Keratinocyte (primary cell): ENCODE measurements around the gene C6orf118. TPM values are rescaled to one million over a fixed set of nuclear protein-coding genes. Genes with fewer than 3 reads are reported as not detected.

ENCODE experiments used
- DNase-seq: peaks from one replicate; pipeline ENCODE4 v3.0.0-alpha.2; 2011; ENCODE audit warnings: low read depth, missing footprints, low spot score
- FAIRE-seq: peaks from 2 replicates; lab custom pipeline; 2011; peaks lifted over from hg19 to GRCh38; lab: Jason Lieb, UNC
- H2AFZ ChIP-seq: 2 replicates; pipeline ENCODE4 v1.6.0; 2012; ENCODE audit warnings: low read length, control low read depth, inconsistent platforms; ENCODE audit not compliant: control insufficient read depth
- H3K27ac ChIP-seq: 2 replicates; pipeline ENCODE4 v1.5.1; 2011; ENCODE audit warnings: low read length; ENCODE audit not compliant: control insufficient read depth, insufficient read depth
- H3K27me3 ChIP-seq: 3 replicates; pipeline ENCODE4 v1.6.0; 2011; ENCODE audit warnings: low read length; ENCODE audit not compliant: control insufficient read depth, insufficient read depth; ENCODE audit errors: extremely low read depth
- H3K36me3 ChIP-seq, 2 experiments: 2 replicates in 1 of 2; 3 replicates in 1 of 2; pipeline ENCODE4 v1.5.1; 2011; ENCODE audit warnings: low read length in 2 of 2, mild to moderate bottlenecking in 1 of 2; ENCODE audit not compliant: control insufficient read depth in 2 of 2, insufficient read depth in 2 of 2; ENCODE audit errors: extremely low read depth in 1 of 2
- H3K4me1 ChIP-seq: 3 replicates; pipeline ENCODE4 v1.5.1; 2011; ENCODE audit warnings: low read length; ENCODE audit not compliant: control insufficient read depth, insufficient read depth; ENCODE audit errors: extremely low read depth
- H3K4me2 ChIP-seq: 3 replicates; pipeline ENCODE4 v1.6.0; 2011; ENCODE audit warnings: low read depth, low read length; ENCODE audit not compliant: control insufficient read depth, insufficient read depth; ENCODE audit errors: extremely low read depth
- H3K4me3 ChIP-seq, 3 experiments: fragments of 200-600 bp in 1 of 3; sonication (generic) in 1 of 3; 2 replicates in 2 of 3; 3 replicates in 1 of 3; pipeline ENCODE4 v1.5.1; 2011 to 2016; ENCODE audit warnings: low read length in 3 of 3, mild to moderate bottlenecking in 3 of 3, control low read depth in 2 of 3, inconsistent platforms in 1 of 3, low read depth in 1 of 3, mixed read lengths in 1 of 3, mixed run types in 1 of 3, moderate library complexity in 1 of 3; ENCODE audit not compliant: control insufficient read depth in 2 of 3, insufficient read depth in 2 of 3; ENCODE audit errors: extremely low read depth in 1 of 3
- H3K79me2 ChIP-seq: 2 replicates; pipeline ENCODE4 v1.6.0; 2012; ENCODE audit warnings: low read length; ENCODE audit not compliant: control insufficient read depth, insufficient read depth
- H3K9ac ChIP-seq: 3 replicates; pipeline ENCODE4 v1.6.0; 2011; ENCODE audit warnings: low read length; ENCODE audit not compliant: control insufficient read depth, insufficient read depth; ENCODE audit errors: extremely low read depth
- H3K9me1 ChIP-seq: 3 replicates; pipeline ENCODE4 v1.6.0; 2011; ENCODE audit warnings: low read length; ENCODE audit not compliant: control insufficient read depth, insufficient read depth; ENCODE audit errors: extremely low read depth
- H3K9me3 ChIP-seq: 2 replicates; pipeline ENCODE4 v1.5.1; 2012; ENCODE audit warnings: low read depth, low read length; ENCODE audit not compliant: control insufficient read depth
- H4K20me1 ChIP-seq: 3 replicates; pipeline ENCODE4 v1.6.0; 2011; ENCODE audit warnings: low read length; ENCODE audit not compliant: control insufficient read depth, insufficient read depth; ENCODE audit errors: extremely low read depth
- EZH2 ChIP-seq: IDR thresholded peaks from one replicate; pipeline ENCODE4 v1.6.1; 2012; ENCODE audit warnings: inconsistent platforms, mild to moderate bottlenecking, low read length, moderate library complexity
- dilution Hi-C: fragments of 300-500 bp; cut with MboI; formaldehyde crosslinking; loops from one replicate; pipeline ENCODE4 v1.7.0; 2020; ENCODE audit warnings: low sequenced_read_pairs; ENCODE audit not compliant: extremely low pct_ligation_motif_present
- polyA plus RNA-seq, 5 experiments: library from polyadenylated mRNA; depleted of rRNA in 3 of 5; stranded (reverse) in 3 of 5; stranded (forward) in 1 of 5; unstranded in 1 of 5; fragments of >200 nt; gene quantifications; 1 replicate in 1 of 5; 2 replicates in 3 of 5; 3 replicates in 1 of 5; pipeline versions ENCODE4 v1.2.1 to v1.2.3, GENCODE V29; 2011 to 2012; ENCODE audit warnings: missing spikeins in 2 of 5, low read depth in 1 of 5, low replicate concordance in 1 of 5
- TF ChIP-seq, protein P1 (sequence below), 3 experiments: IDR thresholded peaks in 1 of 3; conservative IDR thresholded peaks in 1 of 3; optimal IDR thresholded peaks in 1 of 3; 2 replicates in 2 of 3; 3 replicates in 1 of 3; pipeline versions ENCODE3 to v1.5.1; 2011; ENCODE audit warnings: low read length in 3 of 3, mild to moderate bottlenecking in 3 of 3, moderate library complexity in 2 of 3, control low read depth in 1 of 3, inconsistent platforms in 1 of 3; ENCODE audit not compliant: insufficient read depth in 2 of 3; ENCODE audit errors: extremely low read depth in 1 of 3

The C6orf118 gene
- polyA plus RNA-seq, 1 donor (not counting 4 experiments of a cell fraction or from before 2014, with no cell fraction given) = not detected

DNA sequence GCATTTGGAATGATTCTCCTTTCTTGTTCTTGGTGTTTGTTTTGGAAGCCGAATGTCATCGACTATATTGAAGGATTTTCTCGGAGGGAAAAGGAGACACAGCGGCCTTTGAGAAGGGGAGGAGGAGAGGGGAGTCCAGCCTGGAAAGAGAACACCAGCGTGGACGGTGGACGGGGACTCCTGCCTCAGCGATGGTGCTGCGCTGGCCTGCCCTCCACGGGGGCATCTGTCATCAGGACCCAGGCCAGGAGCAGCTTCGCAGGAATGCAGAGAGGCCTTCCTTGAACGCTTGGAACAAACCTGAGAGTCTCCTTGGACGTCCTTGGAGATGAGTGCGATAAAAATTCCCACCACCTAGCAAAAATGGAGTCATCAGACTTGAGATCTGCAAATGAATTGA is 8.3 kb upstream of the C6orf118 start:
- Histone ChIP-seq H3K4me3 (no peak overlapping the region), H3K27ac (no peak overlapping the region), H3K27me3 (no peaks in the 10 kb centered on the region), H3K9ac (no peak overlapping the region), H3K4me1 (no peaks in the 10 kb centered on the region), H3K79me2 (no peaks in the 10 kb centered on the region), H2AFZ (no peak overlapping the region), H4K20me1 (no peaks in the 10 kb centered on the region), H3K4me2 (no peak overlapping the region), H3K9me3 (no peaks in the 10 kb centered on the region), H3K9me1 (no peaks in the 10 kb centered on the region), H3K36me3 (no peaks in the 10 kb centered on the region)
- dilution Hi-C loops = no loop called here
- no peak for DNase-seq
- no peak for TF ChIP-seq EZH2
- TF ChIP-seq, protein P1, sequence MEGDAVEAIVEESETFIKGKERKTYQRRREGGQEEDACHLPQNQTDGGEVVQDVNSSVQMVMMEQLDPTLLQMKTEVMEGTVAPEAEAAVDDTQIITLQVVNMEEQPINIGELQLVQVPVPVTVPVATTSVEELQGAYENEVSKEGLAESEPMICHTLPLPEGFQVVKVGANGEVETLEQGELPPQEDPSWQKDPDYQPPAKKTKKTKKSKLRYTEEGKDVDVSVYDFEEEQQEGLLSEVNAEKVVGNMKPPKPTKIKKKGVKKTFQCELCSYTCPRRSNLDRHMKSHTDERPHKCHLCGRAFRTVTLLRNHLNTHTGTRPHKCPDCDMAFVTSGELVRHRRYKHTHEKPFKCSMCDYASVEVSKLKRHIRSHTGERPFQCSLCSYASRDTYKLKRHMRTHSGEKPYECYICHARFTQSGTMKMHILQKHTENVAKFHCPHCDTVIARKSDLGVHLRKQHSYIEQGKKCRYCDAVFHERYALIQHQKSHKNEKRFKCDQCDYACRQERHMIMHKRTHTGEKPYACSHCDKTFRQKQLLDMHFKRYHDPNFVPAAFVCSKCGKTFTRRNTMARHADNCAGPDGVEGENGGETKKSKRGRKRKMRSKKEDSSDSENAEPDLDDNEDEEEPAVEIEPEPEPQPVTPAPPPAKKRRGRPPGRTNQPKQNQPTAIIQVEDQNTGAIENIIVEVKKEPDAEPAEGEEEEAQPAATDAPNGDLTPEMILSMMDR (optimal IDR thresholded peaks at IDR 0.05 in 1 of 3, IDR thresholded peaks at IDR 0.05 in 1 of 3, conservative IDR thresholded peaks at IDR 0.05 in 1 of 3; ENCODE audit: extremely low read depth in 1 of 3, insufficient read depth in 2 of 3, low read length in 3 of 3) = no peak
- FAIRE-seq = no peak

DNA sequence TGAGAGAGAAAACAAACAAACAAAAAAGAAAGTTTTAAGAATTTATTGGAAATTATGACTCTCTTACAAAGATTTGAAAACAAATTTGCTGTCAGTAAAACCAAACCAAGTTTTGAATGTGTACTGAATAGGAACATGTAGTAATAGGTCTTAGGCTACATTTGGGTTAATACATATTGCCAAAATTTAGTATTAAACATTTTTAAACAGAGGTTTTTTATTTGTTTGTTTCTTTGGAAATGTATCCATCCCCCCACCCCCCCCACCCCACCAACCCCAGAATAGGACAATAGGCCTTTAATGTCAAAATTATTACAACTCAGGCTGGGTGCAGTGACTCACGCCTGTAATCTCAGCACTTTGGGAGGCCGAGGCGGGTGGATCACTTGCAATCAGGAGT is 2.5 kb downstream of the C6orf118 start:
- H3K27me3 ChIP-seq = no peaks in the 10 kb centered on the region
- H3K9me1 ChIP-seq = no peaks in the 10 kb centered on the region
- no peak overlapping the region for H2AFZ ChIP-seq
- DNase-seq (no peak), FAIRE-seq (no peak)
- no peak overlapping the region for H3K4me3 ChIP-seq
- no peaks in the 10 kb centered on the region for H3K4me1 ChIP-seq
- H3K9ac ChIP-seq = no peak overlapping the region
- H3K4me2 ChIP-seq = no peak overlapping the region
- no peaks in the 10 kb centered on the region for H3K79me2 ChIP-seq
- dilution Hi-C loops = no loop called here
- H4K20me1 ChIP-seq = no peaks in the 10 kb centered on the region
- H3K36me3 ChIP-seq = no peaks in the 10 kb centered on the region
- no peaks in the 10 kb centered on the region for H3K9me3 ChIP-seq
- no peak overlapping the region for H3K27ac ChIP-seq
- TF ChIP-seq EZH2 = no peak
- TF ChIP-seq, protein P1 (optimal IDR thresholded peaks at IDR 0.05 in 1 of 3, IDR thresholded peaks at IDR 0.05 in 1 of 3, conservative IDR thresholded peaks at IDR 0.05 in 1 of 3; ENCODE audit: extremely low read depth in 1 of 3, insufficient read depth in 2 of 3, low read length in 3 of 3) = no peak
